ENCODE measurements around the gene MMP17.

Gene MMP17

GRCh38 chr12:131827961-131828534, at the start of gene MMP17:
TSS of gene MMP17 (plus strand) at chr12:131828393. CDS start at chr12:131828495, 102 bp downstream.
- Histone ChIP-seq H3K27ac (ENCODE audit: low read length) (no peak within 1 kb of the TSS), H3K4me1 (ENCODE audit: control insufficient read depth, low read depth, low read length) (no peaks in the 10 kb centered on the region), H3K9ac (ENCODE audit: low read length) (peak within 1 kb of the TSS; percentile 39), H3K27me3 (ENCODE audit: control insufficient read depth, insufficient read depth, low read length) (peaks cover 13% of the 10 kb centered on the region), H3K4me3 (ENCODE audit: low read length) (peak within 1 kb of the TSS; percentile 73), H3K36me3 (ENCODE audit: control insufficient read depth, low read depth, low read length) (no peaks in the 10 kb centered on the region), H3K9me3 (ENCODE audit: control insufficient read depth, low read depth, low read length) (no peaks in the 10 kb centered on the region)

GRCh38 chr12:131779027-131779426, 49.2 kb upstream of the MMP17 start:
- Histone ChIP-seq H3K27me3 (ENCODE audit: control insufficient read depth, insufficient read depth, low read length) (no peaks in the 10 kb centered on the region), H3K9me3 (ENCODE audit: control insufficient read depth, low read depth, low read length) (no peaks in the 10 kb centered on the region), H3K4me1 (ENCODE audit: control insufficient read depth, low read depth, low read length) (peaks cover 19% of the 10 kb centered on the region), H3K27ac (ENCODE audit: low read length) (no peak overlapping the region), H3K4me3 (ENCODE audit: low read length) (no peak overlapping the region), H3K9ac (ENCODE audit: low read length) (no peak overlapping the region), H3K36me3 (ENCODE audit: control insufficient read depth, low read depth, low read length) (peaks cover 30% of the 10 kb centered on the region)

- peaks cover 33% of the 10 kb centered on the region for H3K36me3 ChIP-seq (ENCODE audit: control insufficient read depth, low read depth, low read length)
- no peak overlapping the region for H3K27ac ChIP-seq (ENCODE audit: low read length)
- peaks cover 26% of the 10 kb centered on the region for H3K4me1 ChIP-seq (ENCODE audit: control insufficient read depth, low read depth, low read length)
- no peaks in the 10 kb centered on the region for H3K9me3 ChIP-seq (ENCODE audit: control insufficient read depth, low read depth, low read length)
- no peak overlapping the region for H3K9ac ChIP-seq (ENCODE audit: low read length)
- no peaks in the 10 kb centered on the region for H3K27me3 ChIP-seq (ENCODE audit: control insufficient read depth, insufficient read depth, low read length)
- no peak overlapping the region for H3K4me3 ChIP-seq (ENCODE audit: low read length)
These were observed 46.1 kb upstream of the MMP17 start for GRCh38 chr12:131782061-131782460.

GRCh38 chr12:131783915-131784541, 44.2 kb upstream of the MMP17 start:
- no peaks in the 10 kb centered on the region for H3K27me3 ChIP-seq (ENCODE audit: control insufficient read depth, insufficient read depth, low read length)
- peak overlapping the region; percentile 52 for H3K9ac ChIP-seq (ENCODE audit: low read length)
- no peaks in the 10 kb centered on the region for H3K9me3 ChIP-seq (ENCODE audit: control insufficient read depth, low read depth, low read length)
- H3K36me3 ChIP-seq (ENCODE audit: control insufficient read depth, low read depth, low read length): peaks cover 36% of the 10 kb centered on the region
- H3K4me3 ChIP-seq (ENCODE audit: low read length): peak overlapping the region; percentile 32
- H3K4me1 ChIP-seq (ENCODE audit: control insufficient read depth, low read depth, low read length): peaks cover 26% of the 10 kb centered on the region
- peak overlapping the region; percentile 51 for H3K27ac ChIP-seq (ENCODE audit: low read length)

GRCh38 chr12:131784909-131785762, 43.1 kb upstream of the MMP17 start:
- H3K27me3 ChIP-seq (ENCODE audit: control insufficient read depth, insufficient read depth, low read length): no peaks in the 10 kb centered on the region
- H3K9me3 ChIP-seq (ENCODE audit: control insufficient read depth, low read depth, low read length): no peaks in the 10 kb centered on the region
- H3K27ac ChIP-seq (ENCODE audit: low read length): no peak overlapping the region
- peak overlapping the region; percentile 32 for H3K4me3 ChIP-seq (ENCODE audit: low read length)
- H3K4me1 ChIP-seq (ENCODE audit: control insufficient read depth, low read depth, low read length): peaks cover 26% of the 10 kb centered on the region
- peak overlapping the region; percentile 52 for H3K9ac ChIP-seq (ENCODE audit: low read length)
- H3K36me3 ChIP-seq (ENCODE audit: control insufficient read depth, low read depth, low read length): peaks cover 32% of the 10 kb centered on the region

- Histone ChIP-seq H3K9ac (ENCODE audit: low read length) (no peak overlapping the region), H3K4me3 (ENCODE audit: low read length) (peak overlapping the region; percentile 32), H3K4me1 (ENCODE audit: control insufficient read depth, low read depth, low read length) (peaks cover 26% of the 10 kb centered on the region), H3K36me3 (ENCODE audit: control insufficient read depth, low read depth, low read length) (peaks cover 29% of the 10 kb centered on the region), H3K9me3 (ENCODE audit: control insufficient read depth, low read depth, low read length) (no peaks in the 10 kb centered on the region), H3K27ac (ENCODE audit: low read length) (no peak overlapping the region), H3K27me3 (ENCODE audit: control insufficient read depth, insufficient read depth, low read length) (no peaks in the 10 kb centered on the region)
These were observed 42.3 kb upstream of the MMP17 start for GRCh38 chr12:131785763-131786330.

- H3K4me1 ChIP-seq (ENCODE audit: control insufficient read depth, low read depth, low read length): peaks cover 26% of the 10 kb centered on the region
- H3K27me3 ChIP-seq (ENCODE audit: control insufficient read depth, insufficient read depth, low read length): no peaks in the 10 kb centered on the region
- peaks cover 29% of the 10 kb centered on the region for H3K36me3 ChIP-seq (ENCODE audit: control insufficient read depth, low read depth, low read length)
- H3K27ac ChIP-seq (ENCODE audit: low read length): no peak overlapping the region
- H3K9ac ChIP-seq (ENCODE audit: low read length): no peak overlapping the region
- no peak overlapping the region for H3K4me3 ChIP-seq (ENCODE audit: low read length)
- no peaks in the 10 kb centered on the region for H3K9me3 ChIP-seq (ENCODE audit: control insufficient read depth, low read depth, low read length)
These were observed 41.9 kb upstream of the MMP17 start for GRCh38 chr12:131786331-131786730.

- peaks cover 21% of the 10 kb centered on the region for H3K36me3 ChIP-seq (ENCODE audit: control insufficient read depth, low read depth, low read length)
These were observed 41.0 kb upstream of the MMP17 start for GRCh38 chr12:131787143-131787660.

GRCh38 chr12:131788070-131788469, 40.1 kb upstream of the MMP17 start:
- Histone ChIP-seq H3K27ac (ENCODE audit: low read length) (no peak overlapping the region), H3K36me3 (ENCODE audit: control insufficient read depth, low read depth, low read length) (peaks cover 25% of the 10 kb centered on the region), H3K4me3 (ENCODE audit: low read length) (no peak overlapping the region), H3K9ac (ENCODE audit: low read length) (no peak overlapping the region), H3K27me3 (ENCODE audit: control insufficient read depth, insufficient read depth, low read length) (no peaks in the 10 kb centered on the region), H3K9me3 (ENCODE audit: control insufficient read depth, low read depth, low read length) (no peaks in the 10 kb centered on the region), H3K4me1 (ENCODE audit: control insufficient read depth, low read depth, low read length) (peaks cover 26% of the 10 kb centered on the region)

More at GRCh38 chr12:131787143-131787660, 41.0 kb upstream of the MMP17 start:
- H3K27me3 ChIP-seq (ENCODE audit: control insufficient read depth, insufficient read depth, low read length): no peaks in the 10 kb centered on the region
- no peak overlapping the region for H3K9ac ChIP-seq (ENCODE audit: low read length)
- H3K9me3 ChIP-seq (ENCODE audit: control insufficient read depth, low read depth, low read length): no peaks in the 10 kb centered on the region
- peaks cover 26% of the 10 kb centered on the region for H3K4me1 ChIP-seq (ENCODE audit: control insufficient read depth, low read depth, low read length)
- no peak overlapping the region for H3K4me3 ChIP-seq (ENCODE audit: low read length)
- no peak overlapping the region for H3K27ac ChIP-seq (ENCODE audit: low read length)

- no peaks in the 10 kb centered on the region for H3K9me3 ChIP-seq (ENCODE audit: control insufficient read depth, low read depth, low read length)
- no peak overlapping the region for H3K4me3 ChIP-seq (ENCODE audit: low read length)
- peaks cover 16% of the 10 kb centered on the region for H3K4me1 ChIP-seq (ENCODE audit: control insufficient read depth, low read depth, low read length)
- no peak overlapping the region for H3K27ac ChIP-seq (ENCODE audit: low read length)
- H3K27me3 ChIP-seq (ENCODE audit: control insufficient read depth, insufficient read depth, low read length): no peaks in the 10 kb centered on the region
- no peak overlapping the region for H3K9ac ChIP-seq (ENCODE audit: low read length)
- peaks cover 25% of the 10 kb centered on the region for H3K36me3 ChIP-seq (ENCODE audit: control insufficient read depth, low read depth, low read length)
These were observed 38.6 kb upstream of the MMP17 start for GRCh38 chr12:131789638-131790037.

Measured in iPS-18a (cell line).